ENCODE data around the gene MCOLN2.

MCOLN2 gene

DNA sequence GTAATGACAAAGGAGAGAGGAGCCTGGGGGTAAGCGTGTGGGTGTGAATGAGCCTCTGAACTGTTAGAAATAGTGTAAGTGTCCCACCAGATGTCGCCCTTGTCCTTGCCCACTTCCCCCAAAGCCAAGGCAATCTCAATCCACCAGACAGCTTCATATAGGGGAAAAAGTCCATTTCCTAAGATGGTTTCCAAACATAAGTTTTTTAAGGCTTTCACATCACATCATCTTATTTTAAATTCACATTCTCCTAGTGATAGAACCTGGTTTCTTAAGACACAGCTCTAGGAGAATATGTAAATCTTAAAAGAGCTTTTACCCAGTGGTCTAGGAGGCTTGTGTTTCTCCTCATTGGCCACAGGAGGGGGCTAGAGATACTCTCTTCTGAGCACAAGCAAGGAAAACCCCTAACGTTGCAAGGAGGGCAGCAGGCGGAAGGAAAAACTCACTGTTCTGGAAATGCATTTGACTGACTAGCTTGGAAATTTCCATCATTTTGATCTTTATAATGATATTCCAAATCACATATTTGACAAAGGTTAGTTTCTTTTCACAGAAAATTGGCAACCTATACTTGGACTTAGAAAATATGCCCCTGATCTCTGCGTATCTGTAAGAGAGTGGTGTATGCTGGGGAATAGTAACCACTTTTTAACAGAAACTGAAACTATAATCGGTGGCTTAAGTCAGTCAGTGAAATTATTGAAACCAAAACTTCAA is 52.0 kb downstream of the MCOLN2 start:
- TF ChIP-seq POLR2A (IDR thresholded peaks at IDR 0.05; ENCODE audit: extremely low read depth, insufficient read length) (no peak), MYC (IDR thresholded peaks at IDR 0.05; ENCODE audit: low read depth, low read length) (no peak)
- TF ChIP-seq, protein P1, sequence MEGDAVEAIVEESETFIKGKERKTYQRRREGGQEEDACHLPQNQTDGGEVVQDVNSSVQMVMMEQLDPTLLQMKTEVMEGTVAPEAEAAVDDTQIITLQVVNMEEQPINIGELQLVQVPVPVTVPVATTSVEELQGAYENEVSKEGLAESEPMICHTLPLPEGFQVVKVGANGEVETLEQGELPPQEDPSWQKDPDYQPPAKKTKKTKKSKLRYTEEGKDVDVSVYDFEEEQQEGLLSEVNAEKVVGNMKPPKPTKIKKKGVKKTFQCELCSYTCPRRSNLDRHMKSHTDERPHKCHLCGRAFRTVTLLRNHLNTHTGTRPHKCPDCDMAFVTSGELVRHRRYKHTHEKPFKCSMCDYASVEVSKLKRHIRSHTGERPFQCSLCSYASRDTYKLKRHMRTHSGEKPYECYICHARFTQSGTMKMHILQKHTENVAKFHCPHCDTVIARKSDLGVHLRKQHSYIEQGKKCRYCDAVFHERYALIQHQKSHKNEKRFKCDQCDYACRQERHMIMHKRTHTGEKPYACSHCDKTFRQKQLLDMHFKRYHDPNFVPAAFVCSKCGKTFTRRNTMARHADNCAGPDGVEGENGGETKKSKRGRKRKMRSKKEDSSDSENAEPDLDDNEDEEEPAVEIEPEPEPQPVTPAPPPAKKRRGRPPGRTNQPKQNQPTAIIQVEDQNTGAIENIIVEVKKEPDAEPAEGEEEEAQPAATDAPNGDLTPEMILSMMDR (IDR thresholded peaks at IDR 0.05; ENCODE audit: low read depth, low read length): peak; percentile 60
- TF ChIP-seq, protein P2, sequence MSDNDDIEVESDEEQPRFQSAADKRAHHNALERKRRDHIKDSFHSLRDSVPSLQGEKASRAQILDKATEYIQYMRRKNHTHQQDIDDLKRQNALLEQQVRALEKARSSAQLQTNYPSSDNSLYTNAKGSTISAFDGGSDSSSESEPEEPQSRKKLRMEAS (IDR thresholded peaks at IDR 0.05; ENCODE audit: low read depth, low read length): 0 out of 2 replicates have a peak, but pooled peaks have one; percentile 0
- DNase-seq (ENCODE audit: low read depth): peak; percentile 87
- H3K4me3 ChIP-seq (ENCODE audit: low read depth, low read length): peak overlapping the region; percentile 25

DNA sequence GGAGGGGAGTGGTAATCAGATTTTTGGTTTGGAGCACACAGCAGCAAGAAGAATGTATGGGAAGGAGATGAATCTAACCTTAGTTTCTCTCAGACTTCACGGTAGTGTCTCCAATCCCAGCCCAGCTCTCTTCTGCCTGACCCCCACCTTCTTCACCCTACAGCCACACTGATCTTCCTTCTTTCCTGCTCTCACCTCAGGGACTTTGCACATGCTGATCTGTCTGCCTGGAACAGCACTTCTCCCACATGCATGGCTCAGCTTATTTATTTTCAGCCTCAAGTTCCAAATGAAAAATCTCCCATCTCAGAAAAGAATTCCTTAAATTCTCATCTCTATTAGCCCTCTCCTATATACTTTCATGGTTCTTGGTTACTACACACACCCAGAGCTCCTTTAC is 55.1 kb downstream of the MCOLN2 start:
- TF ChIP-seq, protein P1 (IDR thresholded peaks at IDR 0.05; ENCODE audit: low read depth, low read length): no peak
- TF ChIP-seq, protein P2 (IDR thresholded peaks at IDR 0.05; ENCODE audit: low read depth, low read length): no peak
- TF ChIP-seq MYC (IDR thresholded peaks at IDR 0.05; ENCODE audit: low read depth, low read length) (no peak), POLR2A (IDR thresholded peaks at IDR 0.05; ENCODE audit: extremely low read depth, insufficient read length) (no peak)
- no peak overlapping the region for H3K4me3 ChIP-seq (ENCODE audit: low read depth, low read length)
- DNase-seq (ENCODE audit: low read depth): no peak

DNA sequence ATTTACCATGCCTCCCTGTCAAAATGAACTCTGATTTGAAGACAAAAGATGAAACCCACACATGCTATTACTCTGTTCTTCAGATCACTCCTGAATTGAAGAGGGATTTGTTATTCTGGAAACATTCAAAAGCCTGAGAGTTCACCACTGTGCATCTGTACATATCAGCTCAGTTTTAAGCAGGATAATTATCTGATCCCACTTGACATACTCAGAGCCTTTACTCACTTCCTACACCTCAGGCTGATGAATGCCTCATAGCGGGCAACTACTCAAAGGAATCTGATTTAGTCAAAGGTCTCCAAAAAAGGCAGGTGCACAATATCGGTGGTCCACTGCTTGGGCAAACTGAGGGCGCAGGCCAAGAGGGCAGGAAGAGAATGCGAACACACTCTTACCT is 56.4 kb downstream of the MCOLN2 start:
- TF ChIP-seq POLR2A (IDR thresholded peaks at IDR 0.05; ENCODE audit: extremely low read depth, insufficient read length): no peak
- TF ChIP-seq, protein P1 (IDR thresholded peaks at IDR 0.05; ENCODE audit: low read depth, low read length): no peak
- TF ChIP-seq, protein P2 (IDR thresholded peaks at IDR 0.05; ENCODE audit: low read depth, low read length): no peak
- no peak for TF ChIP-seq MYC (IDR thresholded peaks at IDR 0.05; ENCODE audit: low read depth, low read length)
- DNase-seq (ENCODE audit: low read depth): no peak
- H3K4me3 ChIP-seq (ENCODE audit: low read depth, low read length): no peak overlapping the region

DNA sequence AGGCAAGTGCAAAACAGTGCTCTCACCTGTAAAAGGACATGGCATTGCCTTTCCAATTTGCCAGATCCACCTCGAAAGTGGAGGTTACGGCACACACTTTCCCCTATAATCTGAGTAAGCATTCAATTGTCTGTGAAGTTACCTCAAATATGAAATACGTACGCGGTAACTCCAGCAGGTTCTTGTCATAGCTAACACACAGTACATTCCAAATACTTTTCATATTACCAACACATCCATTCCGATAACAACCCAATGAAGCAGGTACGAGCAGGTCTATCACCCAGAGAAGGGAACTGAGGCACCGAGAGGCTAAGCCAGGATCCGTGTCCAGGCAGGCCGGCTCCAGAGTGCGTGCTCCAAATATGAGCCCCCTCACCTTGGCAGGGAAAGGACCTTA is 57.2 kb downstream of the MCOLN2 start:
- H3K4me3 ChIP-seq (ENCODE audit: low read depth, low read length): no peak overlapping the region
- DNase-seq (ENCODE audit: low read depth): no peak
- no peak for TF ChIP-seq MYC (IDR thresholded peaks at IDR 0.05; ENCODE audit: low read depth, low read length)
- TF ChIP-seq, protein P1 (IDR thresholded peaks at IDR 0.05; ENCODE audit: low read depth, low read length): no peak
- TF ChIP-seq, protein P2 (IDR thresholded peaks at IDR 0.05; ENCODE audit: low read depth, low read length): no peak
- TF ChIP-seq POLR2A (IDR thresholded peaks at IDR 0.05; ENCODE audit: extremely low read depth, insufficient read length): no peak

DNA sequence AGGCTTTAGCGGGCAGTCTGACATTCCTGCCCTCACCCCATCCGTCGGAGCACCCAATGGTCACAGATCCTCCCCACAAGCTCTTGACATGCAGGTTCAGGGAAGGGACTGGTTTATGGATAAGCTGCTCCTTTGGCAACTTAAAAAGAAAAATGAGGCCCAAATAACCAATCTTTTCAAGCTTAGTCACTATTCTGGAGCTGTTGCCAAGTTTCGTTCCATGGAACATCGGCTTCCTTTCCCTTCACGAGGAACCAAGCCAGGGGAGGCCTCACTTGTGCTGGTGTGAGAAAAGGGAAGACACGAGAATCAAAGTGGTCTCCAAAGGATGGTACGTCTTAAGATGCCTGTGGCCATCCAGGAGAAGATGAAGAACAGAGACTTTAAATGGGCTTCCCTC is 57.8 kb downstream of the MCOLN2 start:
- DNase-seq (ENCODE audit: low read depth): no peak
- no peak overlapping the region for H3K4me3 ChIP-seq (ENCODE audit: low read depth, low read length)
- no peak for TF ChIP-seq MYC (IDR thresholded peaks at IDR 0.05; ENCODE audit: low read depth, low read length)
- TF ChIP-seq POLR2A (IDR thresholded peaks at IDR 0.05; ENCODE audit: extremely low read depth, insufficient read length): no peak
- TF ChIP-seq, protein P2 (IDR thresholded peaks at IDR 0.05; ENCODE audit: low read depth, low read length): no peak
- TF ChIP-seq, protein P1 (IDR thresholded peaks at IDR 0.05; ENCODE audit: low read depth, low read length): no peak
